IMR-90 (cell line): Measurements from ENCODE around the gene CACNA1I. TPM values are rescaled to one million over a fixed set of nuclear protein-coding genes. Genes with fewer than 3 reads are reported as not detected.

ENCODE experiments used
- ATAC-seq: fragments of 200-7000 bp; cut with Tn5 transposase; 2 replicates; pipeline ENCODE4 v1.9.1; 2020; ENCODE audit warnings: low read depth, mild to moderate bottlenecking, moderate library complexity
- BruUV-seq: library from RNA; stranded (reverse); fragments of 400-500 nt; replicated peaks from 2 replicates; lab custom pipeline; 2021; lab: Mats Ljungman, UMichigan
- CTCF ChIA-PET: fragments of 300-600 bp; formaldehyde crosslinking; extraction: SDS; loops from one replicate; lab custom pipeline; 2021; ENCODE audit warnings: antibody characterized with exemption; lab: Yijun Ruan, JAX
- POLR2A ChIA-PET: fragments of 300-600 bp; sonication (Branson Sonifier 250); formaldehyde crosslinking; loops from one replicate; lab custom pipeline; 2022; ENCODE audit warnings: antibody characterized with exemption; ENCODE audit not compliant: unreplicated experiment; lab: Charles Lee
- DNase-seq: peaks from one replicate; pipeline ENCODE4 v3.0.0; 2013
- H2AFZ ChIP-seq: replicated peaks from 2 replicates; pipeline ENCODE3; 2013; ENCODE audit warnings: low read length, mild to moderate bottlenecking; ENCODE audit not compliant: poor library complexity
- H2AK5ac ChIP-seq: 2 replicates; pipeline ENCODE4 v1.6.1; 2013; ENCODE audit warnings: low read depth, low read length, inconsistent platforms
- H2AK9ac ChIP-seq: replicated peaks from 2 replicates; pipeline ENCODE3; 2013; ENCODE audit warnings: mild to moderate bottlenecking, low read depth, low read length, moderate library complexity; ENCODE audit not compliant: poor library complexity
- H2BK120ac ChIP-seq: 2 replicates; pipeline ENCODE4 v1.6.1; 2013; ENCODE audit warnings: low read depth, low read length, inconsistent platforms
- H2BK15ac ChIP-seq: 3 replicates; pipeline ENCODE4 v1.6.1; 2013; ENCODE audit warnings: low read depth, low read length, inconsistent platforms
- H2BK20ac ChIP-seq: 2 replicates; pipeline ENCODE4 v1.6.1; 2013; ENCODE audit warnings: low read depth, mild to moderate bottlenecking, inconsistent platforms, low read length, moderate library complexity
- H2BK5ac ChIP-seq: 2 replicates; pipeline ENCODE4 v1.6.1; 2013; ENCODE audit warnings: mild to moderate bottlenecking, low read depth, low read length, inconsistent platforms; ENCODE audit not compliant: poor library complexity, severe bottlenecking
- H3K14ac ChIP-seq: replicated peaks from 2 replicates; pipeline ENCODE4 v1.6.1; 2013; ENCODE audit warnings: low read depth, low read length, inconsistent platforms
- H3K18ac ChIP-seq: 2 replicates; pipeline ENCODE4 v1.6.1; 2013; ENCODE audit warnings: low read depth, low read length, control low read depth
- H3K23ac ChIP-seq: 2 replicates; pipeline ENCODE4 v1.6.1; 2013; ENCODE audit warnings: low read depth, low read length, inconsistent platforms
- H3K27ac ChIP-seq: 2 replicates; pipeline ENCODE4 v1.5.1; 2013; ENCODE audit warnings: mild to moderate bottlenecking, control low read depth, low read length; ENCODE audit not compliant: insufficient read depth
- H3K27me3 ChIP-seq: 2 replicates; pipeline ENCODE4 v1.6.1; 2013; ENCODE audit warnings: low read length; ENCODE audit not compliant: control insufficient read depth, insufficient read depth
- H3K36me3 ChIP-seq: 2 replicates; pipeline ENCODE4 v1.6.1; 2013; ENCODE audit warnings: low read length, mixed read lengths; ENCODE audit not compliant: control insufficient read depth, insufficient read depth
- H3K4ac ChIP-seq: 2 replicates; pipeline ENCODE4 v1.6.1; 2013; ENCODE audit warnings: low read depth, low read length, inconsistent platforms
- H3K4me1 ChIP-seq: 2 replicates; pipeline ENCODE4 v1.6.1; 2013; ENCODE audit warnings: low read length, mixed read lengths; ENCODE audit not compliant: control insufficient read depth, insufficient read depth
- H3K4me2 ChIP-seq: 2 replicates; pipeline ENCODE4 v1.6.1; 2013; ENCODE audit warnings: low read depth, mild to moderate bottlenecking, control low read depth, low read length, moderate library complexity
- H3K4me3 ChIP-seq: 2 replicates; pipeline ENCODE4 v1.5.1; 2013; ENCODE audit warnings: low read depth, mild to moderate bottlenecking, control low read depth, low read length, moderate library complexity; ENCODE audit not compliant: insufficient read depth
- H3K56ac ChIP-seq: 2 replicates; pipeline ENCODE4 v1.6.1; 2013; ENCODE audit warnings: low read length, inconsistent platforms; ENCODE audit not compliant: insufficient read depth; ENCODE audit errors: extremely low read depth
- H3K79me1 ChIP-seq, 2 experiments: 2 replicates each; pipeline ENCODE4 v1.6.1; 2013; ENCODE audit warnings: low read length in 2 of 2, inconsistent platforms in 1 of 2, low read depth in 1 of 2
- H3K9ac ChIP-seq: 2 replicates; pipeline ENCODE4 v1.6.1; 2013; ENCODE audit warnings: low read depth, low read length, control low read depth
- H3K9me1 ChIP-seq: 2 replicates; pipeline ENCODE4 v1.6.1; 2013; ENCODE audit warnings: low read length, inconsistent platforms; ENCODE audit not compliant: insufficient read depth
- H3K9me3 ChIP-seq: 2 replicates; pipeline ENCODE4 v1.6.1; 2013; ENCODE audit warnings: low read length; ENCODE audit not compliant: control insufficient read depth, insufficient read depth
- H4K20me1 ChIP-seq: 2 replicates; pipeline ENCODE4 v1.6.1; 2013; ENCODE audit warnings: low read length, inconsistent platforms; ENCODE audit not compliant: insufficient read depth
- H4K5ac ChIP-seq: 2 replicates; pipeline ENCODE4 v1.6.1; 2013; ENCODE audit warnings: mild to moderate bottlenecking, low read depth, low read length, control low read depth
- H4K8ac ChIP-seq, 2 experiments: 2 replicates each; pipeline ENCODE4 v1.6.1; 2013; ENCODE audit warnings: low read depth in 2 of 2, low read length in 2 of 2, control low read depth in 1 of 2, inconsistent platforms in 1 of 2
- H4K91ac ChIP-seq: 2 replicates; pipeline ENCODE4 v1.6.1; 2013; ENCODE audit warnings: low read depth, low read length, inconsistent platforms; ENCODE audit not compliant: insufficient read depth
- BHLHE40 ChIP-seq: fragments of 150-350 bp; IDR thresholded peaks from 2 replicates; pipeline ENCODE4 v1.6.1; 2016; ENCODE audit warnings: mild to moderate bottlenecking, low read depth, low read length
- CEBPB ChIP-seq: IDR thresholded peaks from 2 replicates; pipeline ENCODE4 v1.6.1; 2012; ENCODE audit warnings: low read depth, low read length, improper control_type of control experiment
- CHD1 ChIP-seq: IDR thresholded peaks from 2 replicates; pipeline ENCODE4 v1.6.1; 2012; ENCODE audit warnings: low read depth, low read length, improper control_type of control experiment
- ELK1 ChIP-seq: fragments of 150-350 bp; IDR thresholded peaks from 2 replicates; pipeline ENCODE4 v1.6.1; 2016; ENCODE audit warnings: low read depth, mild to moderate bottlenecking, low read length, moderate library complexity, borderline replicate concordance
- MAFK ChIP-seq: IDR thresholded peaks from 2 replicates; pipeline ENCODE4 v1.6.1; 2012; ENCODE audit warnings: low read depth, low read length, improper control_type of control experiment
- MAZ ChIP-seq: IDR thresholded peaks from 2 replicates; pipeline ENCODE4 v1.6.1; 2012; ENCODE audit warnings: low read depth, mild to moderate bottlenecking, low read length, improper control_type of control experiment, moderate library complexity, borderline replicate concordance
- MXI1 ChIP-seq: IDR thresholded peaks from 2 replicates; pipeline ENCODE4 v1.6.1; 2012; ENCODE audit warnings: low read depth, mild to moderate bottlenecking, low read length, moderate library complexity, borderline replicate concordance
- NFE2L2 ChIP-seq: fragments of 150-350 bp; IDR thresholded peaks from 2 replicates; pipeline ENCODE4 v1.6.1; 2016; ENCODE audit warnings: low read depth, mild to moderate bottlenecking, low read length
- POLR2A ChIP-seq: IDR thresholded peaks from 2 replicates; pipeline ENCODE4 v1.6.1; 2012; ENCODE audit warnings: mild to moderate bottlenecking, low read depth, low read length
- RAD21 ChIP-seq: IDR thresholded peaks from 2 replicates; pipeline ENCODE4 v1.6.1; 2012; ENCODE audit warnings: low read length, improper control_type of control experiment
- RCOR1 ChIP-seq: IDR thresholded peaks from 2 replicates; pipeline ENCODE4 v1.6.1; 2012; ENCODE audit warnings: mild to moderate bottlenecking, low read length, improper control_type of control experiment; ENCODE audit not compliant: insufficient replicate concordance
- RFX5 ChIP-seq: IDR thresholded peaks from 2 replicates; pipeline ENCODE4 v1.8.0; 2012; ENCODE audit warnings: low read depth, mild to moderate bottlenecking, low read length, moderate library complexity
- WGBS, 2 experiments: methylation state at CpG; one replicate each; pipeline versions ENCODE4 v1.1.5 to v1.1.7; 2013; ENCODE audit warnings: missing lambda C conversion rate in 2 of 2; ENCODE audit not compliant: insufficient read length in 1 of 2; ENCODE audit errors: extremely low coverage in 2 of 2; 5-methylcytosine and 5-hydroxymethylcytosine counted together
- dilution Hi-C: fragments of 300-500 bp; cut with HindIII; formaldehyde crosslinking; loops from one replicate; pipeline ENCODE4 v1.14.3; 2018; ENCODE audit warnings: low sequenced_read_pairs; ENCODE audit not compliant: unreplicated experiment
- in situ Hi-C: fragments of 300-500 bp; cut with MboI; formaldehyde crosslinking; loops from 3 replicates; pipeline ENCODE4 v1.14.3; 2019; ENCODE audit warnings: low sequenced_read_pairs, inconsistent platforms, mixed read lengths
- intact Hi-C: fragments of 100-400 bp; cut with micrococcal nuclease; formaldehyde crosslinking; loops from 2 replicates; pipeline ENCODE4 v1.10.0; 2022
- polyA plus RNA-seq, 3 experiments: library from polyadenylated mRNA; depleted of rRNA; stranded (reverse); fragments of >200 nt; gene quantifications; 2 replicates each; pipeline ENCODE4 v1.2.3, GENCODE V29; 2012; ENCODE audit warnings: low replicate concordance in 1 of 3
- total RNA-seq: library from RNA; depleted of rRNA; stranded (reverse); fragments of >200 nt; gene quantifications from 2 replicates; pipeline ENCODE4 v1.2.3, GENCODE V29; 2012
- TF ChIP-seq, protein P1 (sequence below): conservative IDR thresholded peaks from 2 replicates; pipeline ENCODE4 v1.5.1; 2012; ENCODE audit warnings: mild to moderate bottlenecking, low read depth, low read length, improper control_type of control experiment
- TF ChIP-seq, protein P2 (sequence below): fragments of 150-350 bp; IDR thresholded peaks from 2 replicates; pipeline ENCODE4 v1.6.1; 2017; ENCODE audit warnings: mild to moderate bottlenecking, antibody characterized with exemption, low read length, low read depth

Gene CACNA1I
- total and polyA plus RNA-seq, 2 of the 4 experiments (the other 2 are of a cell fraction) = under 0.01 to 0.02 TPM

DNA sequence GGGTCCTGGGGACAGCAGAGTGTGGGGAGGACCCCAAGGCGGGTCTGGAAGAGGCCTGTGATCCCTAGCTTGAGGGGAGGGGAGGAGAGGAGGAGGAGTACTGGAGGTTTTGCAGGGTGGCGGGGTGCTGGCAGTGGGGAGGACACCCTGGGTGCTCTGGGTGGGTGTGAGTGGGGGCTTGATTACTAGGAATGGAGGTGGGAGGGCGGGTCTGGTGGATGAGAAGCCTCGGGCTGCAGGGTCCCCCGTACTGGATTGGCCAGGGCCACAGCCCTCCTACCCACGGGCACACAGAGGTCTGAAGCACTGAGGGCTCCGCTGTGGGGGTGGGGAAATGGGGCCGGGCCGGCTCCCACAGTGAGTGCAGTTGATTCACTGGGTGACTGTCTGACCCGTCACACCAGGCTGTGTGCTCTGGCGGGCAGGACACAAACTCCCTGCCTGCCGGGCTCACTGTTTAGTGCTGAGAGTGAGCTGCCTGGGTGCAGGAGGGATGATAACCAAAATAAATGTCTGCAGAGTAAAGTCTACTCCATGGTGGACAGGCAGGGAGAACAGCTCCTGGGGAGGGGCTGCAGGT lies 114.2 kb downstream of the CACNA1I start:
- H2BK120ac ChIP-seq = no peak overlapping the region
- WGBS, 2 experiments = 36% methylated on average over 5 of the region's 12 CpGs; no CpG with 5 or more reads in 1 of the 2 experiments
- H2AK5ac ChIP-seq = no peak overlapping the region; the same call in 1 of the 2 replicates
- ChIA-PET CTCF (no interaction called here), POLR2A (no interaction called here)
- no peak overlapping the region for H3K14ac ChIP-seq
- no peaks in the 10 kb centered on the region for H3K36me3 ChIP-seq
- H3K27me3 ChIP-seq = peaks cover 54% of the 10 kb centered on the region
- no peak for TF ChIP-seq ELK1
- TF ChIP-seq RAD21 = no peak
- no peak for TF ChIP-seq NFE2L2
- TF ChIP-seq RCOR1 = no peak
- TF ChIP-seq, protein P1, sequence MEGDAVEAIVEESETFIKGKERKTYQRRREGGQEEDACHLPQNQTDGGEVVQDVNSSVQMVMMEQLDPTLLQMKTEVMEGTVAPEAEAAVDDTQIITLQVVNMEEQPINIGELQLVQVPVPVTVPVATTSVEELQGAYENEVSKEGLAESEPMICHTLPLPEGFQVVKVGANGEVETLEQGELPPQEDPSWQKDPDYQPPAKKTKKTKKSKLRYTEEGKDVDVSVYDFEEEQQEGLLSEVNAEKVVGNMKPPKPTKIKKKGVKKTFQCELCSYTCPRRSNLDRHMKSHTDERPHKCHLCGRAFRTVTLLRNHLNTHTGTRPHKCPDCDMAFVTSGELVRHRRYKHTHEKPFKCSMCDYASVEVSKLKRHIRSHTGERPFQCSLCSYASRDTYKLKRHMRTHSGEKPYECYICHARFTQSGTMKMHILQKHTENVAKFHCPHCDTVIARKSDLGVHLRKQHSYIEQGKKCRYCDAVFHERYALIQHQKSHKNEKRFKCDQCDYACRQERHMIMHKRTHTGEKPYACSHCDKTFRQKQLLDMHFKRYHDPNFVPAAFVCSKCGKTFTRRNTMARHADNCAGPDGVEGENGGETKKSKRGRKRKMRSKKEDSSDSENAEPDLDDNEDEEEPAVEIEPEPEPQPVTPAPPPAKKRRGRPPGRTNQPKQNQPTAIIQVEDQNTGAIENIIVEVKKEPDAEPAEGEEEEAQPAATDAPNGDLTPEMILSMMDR = no peak
- no peak for TF ChIP-seq MXI1
- TF ChIP-seq, protein P2, sequence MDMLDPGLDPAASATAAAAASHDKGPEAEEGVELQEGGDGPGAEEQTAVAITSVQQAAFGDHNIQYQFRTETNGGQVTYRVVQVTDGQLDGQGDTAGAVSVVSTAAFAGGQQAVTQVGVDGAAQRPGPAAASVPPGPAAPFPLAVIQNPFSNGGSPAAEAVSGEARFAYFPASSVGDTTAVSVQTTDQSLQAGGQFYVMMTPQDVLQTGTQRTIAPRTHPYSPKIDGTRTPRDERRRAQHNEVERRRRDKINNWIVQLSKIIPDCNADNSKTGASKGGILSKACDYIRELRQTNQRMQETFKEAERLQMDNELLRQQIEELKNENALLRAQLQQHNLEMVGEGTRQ = no peak
- no peak for TF ChIP-seq RFX5
- no peak for TF ChIP-seq CEBPB
- no peak for TF ChIP-seq BHLHE40
- no peak for TF ChIP-seq MAZ
- TF ChIP-seq CHD1 = no peak
- TF ChIP-seq MAFK = no peak
- no peak for TF ChIP-seq POLR2A
- no peak overlapping the region for H3K56ac ChIP-seq
- no peak overlapping the region for H2BK20ac ChIP-seq
- H3K4me1 ChIP-seq = no peaks in the 10 kb centered on the region
- no peak overlapping the region for H3K4ac ChIP-seq
- no peak overlapping the region for H3K27ac ChIP-seq
- no peak overlapping the region for H2BK5ac ChIP-seq
- no peak overlapping the region for H2AFZ ChIP-seq
- peak; percentile 19; the same call in 1 of the 2 replicates for ATAC-seq
- in situ Hi-C loops (no loop called here), intact Hi-C loops (no loop called here), dilution Hi-C loops (no loop called here)
- no peak overlapping the region for H3K18ac ChIP-seq
- no peak overlapping the region for H3K4me3 ChIP-seq
- peaks cover 2% of the 10 kb centered on the region; the same call in 1 of the 2 replicates for H3K9me3 ChIP-seq
- H3K9ac ChIP-seq = no peak overlapping the region
- BruUV-seq = no TSS peak
- no peak overlapping the region for H4K91ac ChIP-seq
- no peak overlapping the region for H3K4me2 ChIP-seq
- no peaks in the 10 kb centered on the region; the same call in 1 of the 2 replicates for H3K9me1 ChIP-seq
- no peak overlapping the region for H4K8ac ChIP-seq
- no peak overlapping the region for H4K5ac ChIP-seq
- H4K20me1 ChIP-seq = no peaks in the 10 kb centered on the region
- no peaks in the 10 kb centered on the region for H3K79me1 ChIP-seq
- no peak overlapping the region for H2BK15ac ChIP-seq
- no peak overlapping the region for H2AK9ac ChIP-seq
- no peak for DNase-seq
- H3K23ac ChIP-seq = no peak overlapping the region
